Measurements from ENCODE around the gene SLC16A2.

The SLC16A2 gene

DNA sequence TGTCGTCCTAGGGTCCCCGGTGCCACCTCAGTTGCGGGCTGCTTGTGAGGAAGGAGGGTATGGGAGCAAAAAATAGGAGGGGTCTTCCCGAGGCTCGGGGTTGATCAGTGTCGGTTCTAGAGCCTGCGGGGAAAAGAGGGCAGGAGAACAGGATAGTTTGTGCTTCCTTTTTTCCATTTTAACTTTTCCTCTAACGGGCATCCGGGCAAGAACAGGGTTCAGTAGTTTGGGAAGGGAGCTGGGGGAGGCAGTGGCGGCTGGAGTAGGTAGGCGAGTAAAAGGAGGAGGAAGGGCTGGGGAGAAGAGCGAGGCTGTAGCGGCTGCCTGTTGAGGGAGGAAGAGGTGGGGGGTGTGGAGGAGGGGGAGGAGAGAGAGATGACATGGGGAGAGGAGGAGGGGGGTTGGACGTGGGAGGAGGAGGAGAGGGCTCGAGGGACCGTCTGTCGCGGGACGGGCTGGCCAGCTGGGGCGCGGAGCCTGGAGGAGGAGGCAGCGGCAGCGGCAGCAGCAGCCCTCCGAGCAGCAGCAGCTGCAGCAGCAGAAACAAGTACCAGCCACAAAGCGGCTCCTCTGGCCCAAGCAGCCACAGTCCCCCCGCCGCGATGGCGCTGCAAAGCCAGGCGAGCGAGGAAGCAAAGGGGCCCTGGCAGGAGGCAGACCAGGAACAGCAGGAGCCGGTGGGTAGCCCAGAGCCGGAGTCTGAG is at the start of gene SLC16A2:
Gene SLC16A2, plus strand, starts transcription at position 458 of the 704 bp plus-strand sequence. Its CDS starts 145 bp downstream, at position 603.
- TF ChIP-seq, protein P1, sequence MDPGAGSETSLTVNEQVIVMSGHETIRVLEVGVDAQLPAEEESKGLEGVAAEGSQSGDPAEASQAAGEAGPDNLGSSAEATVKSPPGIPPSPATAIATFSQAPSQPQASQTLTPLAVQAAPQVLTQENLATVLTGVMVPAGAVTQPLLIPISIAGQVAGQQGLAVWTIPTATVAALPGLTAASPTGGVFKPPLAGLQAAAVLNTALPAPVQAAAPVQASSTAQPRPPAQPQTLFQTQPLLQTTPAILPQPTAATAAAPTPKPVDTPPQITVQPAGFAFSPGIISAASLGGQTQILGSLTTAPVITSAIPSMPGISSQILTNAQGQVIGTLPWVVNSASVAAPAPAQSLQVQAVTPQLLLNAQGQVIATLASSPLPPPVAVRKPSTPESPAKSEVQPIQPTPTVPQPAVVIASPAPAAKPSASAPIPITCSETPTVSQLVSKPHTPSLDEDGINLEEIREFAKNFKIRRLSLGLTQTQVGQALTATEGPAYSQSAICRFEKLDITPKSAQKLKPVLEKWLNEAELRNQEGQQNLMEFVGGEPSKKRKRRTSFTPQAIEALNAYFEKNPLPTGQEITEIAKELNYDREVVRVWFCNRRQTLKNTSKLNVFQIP (CRISPR knock-in tag; IDR thresholded peaks at IDR 0.05; ENCODE audit: borderline replicate concordance, low read depth): no peak
- TF ChIP-seq PATZ1 (CRISPR knock-in tag; IDR thresholded peaks at IDR 0.05; ENCODE audit: borderline replicate concordance) (no peak), SNAI2 (CRISPR knock-in tag; IDR thresholded peaks at IDR 0.05) (no peak), PPARA (CRISPR knock-in tag; IDR thresholded peaks at IDR 0.05; ENCODE audit: borderline replicate concordance) (no peak), TCF4 (CRISPR knock-in tag; IDR thresholded peaks at IDR 0.05; ENCODE audit: borderline replicate concordance) (no peak), BACH2 (CRISPR knock-in tag; IDR thresholded peaks at IDR 0.05; ENCODE audit: borderline replicate concordance) (no peak), OSR1 (CRISPR knock-in tag; IDR thresholded peaks at IDR 0.05) (no peak), GLIS3 (CRISPR knock-in tag; IDR thresholded peaks at IDR 0.05) (no peak), ESRRG (CRISPR knock-in tag; IDR thresholded peaks at IDR 0.05) (no peak), ARNTL (CRISPR knock-in tag; IDR thresholded peaks at IDR 0.05; ENCODE audit: borderline replicate concordance, low read depth) (no peak), ZNF8 (CRISPR knock-in tag; IDR thresholded peaks at IDR 0.05) (no peak), TSHZ2 (CRISPR knock-in tag; IDR thresholded peaks at IDR 0.05) (no peak), CSDC2 (CRISPR knock-in tag; IDR thresholded peaks at IDR 0.05) (no peak), ZC3H10 (CRISPR knock-in tag; IDR thresholded peaks at IDR 0.05) (no peak), ZNF70 (CRISPR knock-in tag; IDR thresholded peaks at IDR 0.05) (no peak), RARB (CRISPR knock-in tag; IDR thresholded peaks at IDR 0.05) (no peak), ZFP30 (CRISPR knock-in tag; IDR thresholded peaks at IDR 0.05) (no peak)
- TF ChIP-seq, protein P2, sequence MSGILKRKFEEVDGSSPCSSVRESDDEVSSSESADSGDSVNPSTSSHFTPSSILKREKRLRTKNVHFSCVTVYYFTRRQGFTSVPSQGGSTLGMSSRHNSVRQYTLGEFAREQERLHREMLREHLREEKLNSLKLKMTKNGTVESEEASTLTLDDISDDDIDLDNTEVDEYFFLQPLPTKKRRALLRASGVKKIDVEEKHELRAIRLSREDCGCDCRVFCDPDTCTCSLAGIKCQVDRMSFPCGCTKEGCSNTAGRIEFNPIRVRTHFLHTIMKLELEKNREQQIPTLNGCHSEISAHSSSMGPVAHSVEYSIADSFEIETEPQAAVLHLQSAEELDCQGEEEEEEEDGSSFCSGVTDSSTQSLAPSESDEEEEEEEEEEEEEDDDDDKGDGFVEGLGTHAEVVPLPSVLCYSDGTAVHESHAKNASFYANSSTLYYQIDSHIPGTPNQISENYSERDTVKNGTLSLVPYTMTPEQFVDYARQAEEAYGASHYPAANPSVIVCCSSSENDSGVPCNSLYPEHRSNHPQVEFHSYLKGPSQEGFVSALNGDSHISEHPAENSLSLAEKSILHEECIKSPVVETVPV (CRISPR knock-in tag; IDR thresholded peaks at IDR 0.05): no peak
- ATAC-seq: peak; percentile 48

DNA sequence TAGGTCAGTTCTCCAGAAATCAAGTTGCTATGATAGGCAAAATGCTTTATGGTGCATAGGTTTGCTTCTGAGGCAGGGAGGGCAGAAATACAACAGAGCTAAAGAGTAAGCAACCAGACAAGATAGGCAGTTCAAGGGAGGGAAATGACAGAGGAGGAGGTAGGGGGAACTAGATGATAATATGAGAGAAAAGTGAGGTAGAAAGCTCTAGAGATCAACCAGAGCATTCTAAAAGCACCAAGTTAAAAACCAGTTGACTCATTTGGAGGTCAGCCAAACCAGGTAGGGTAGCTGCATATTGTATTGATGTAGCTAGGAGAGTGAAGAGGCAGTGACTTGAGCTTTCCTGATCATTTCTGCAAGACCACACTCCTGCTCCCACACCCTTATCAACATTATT is 49.0 kb upstream of the SLC16A2 start:
- no peak for TF ChIP-seq TOX (CRISPR knock-in tag; IDR thresholded peaks at IDR 0.05; ENCODE audit: borderline replicate concordance)
- TF ChIP-seq ARNTL (CRISPR knock-in tag; IDR thresholded peaks at IDR 0.05; ENCODE audit: borderline replicate concordance, low read depth): no peak
- no peak for TF ChIP-seq ZNF8 (CRISPR knock-in tag; IDR thresholded peaks at IDR 0.05)
- no peak for TF ChIP-seq ZC3H10 (CRISPR knock-in tag; IDR thresholded peaks at IDR 0.05)
- no peak for ATAC-seq

DNA sequence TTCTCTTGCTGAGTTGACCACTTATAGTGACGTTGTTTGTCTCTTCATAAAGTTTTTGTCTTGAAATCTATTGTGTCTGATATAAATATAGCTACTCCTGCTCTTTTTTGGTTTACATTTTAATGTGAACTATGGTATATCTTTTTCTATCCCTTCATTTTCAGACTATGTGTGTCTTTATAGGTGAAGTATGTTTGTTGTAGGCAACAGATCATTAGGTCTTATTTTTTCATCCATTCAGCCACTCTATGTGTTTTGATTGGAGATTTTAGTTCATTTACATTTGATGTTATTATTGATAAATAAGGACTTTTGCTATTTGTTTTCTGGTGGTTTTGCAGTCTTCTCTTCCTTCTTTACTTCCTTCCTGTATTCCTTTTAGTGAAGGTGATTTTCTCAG is 44.0 kb upstream of the SLC16A2 start:
- TF ChIP-seq ZFP3 (CRISPR knock-in tag; IDR thresholded peaks at IDR 0.05) (no peak), ARNTL (CRISPR knock-in tag; IDR thresholded peaks at IDR 0.05; ENCODE audit: borderline replicate concordance, low read depth) (no peak), GLIS3 (CRISPR knock-in tag; IDR thresholded peaks at IDR 0.05) (no peak), PATZ1 (CRISPR knock-in tag; IDR thresholded peaks at IDR 0.05; ENCODE audit: borderline replicate concordance) (no peak), SNAI2 (CRISPR knock-in tag; IDR thresholded peaks at IDR 0.05) (no peak), ZC3H10 (CRISPR knock-in tag; IDR thresholded peaks at IDR 0.05) (no peak), ESRRG (CRISPR knock-in tag; IDR thresholded peaks at IDR 0.05) (no peak), ISL1 (CRISPR knock-in tag; IDR thresholded peaks at IDR 0.05) (no peak), TCF4 (CRISPR knock-in tag; IDR thresholded peaks at IDR 0.05; ENCODE audit: borderline replicate concordance) (no peak), BACH2 (CRISPR knock-in tag; IDR thresholded peaks at IDR 0.05; ENCODE audit: borderline replicate concordance) (no peak), CSDC2 (CRISPR knock-in tag; IDR thresholded peaks at IDR 0.05) (no peak)
- TF ChIP-seq, protein P2 (CRISPR knock-in tag; IDR thresholded peaks at IDR 0.05): no peak
- no peak for ATAC-seq

All from SK-N-SH treated with all-trans-retinoic acid at 6 μM for 48 hours (cell line).